GM18868 (cell line): Measurements from ENCODE around the gene JHY.

Experiments used
- ATAC-seq: cut with Tn5 transposase; IDR thresholded peaks from one replicate; pipeline ENCODE4 v1.9.1; 2021; ENCODE audit warnings: mild to moderate bottlenecking, moderate library complexity; ENCODE audit not compliant: unreplicated experiment

Gene JHY

GRCh38 chr11:122937983-122938382, 55.4 kb downstream of the JHY start:
- ATAC-seq, result no peak

- no peak for ATAC-seq
Measured at GRCh38 chr11:122938557-122938956, 56.0 kb downstream of the JHY start.

- ATAC-seq, result no peak
Measured at GRCh38 chr11:122951211-122951610, 68.7 kb downstream of the JHY start.

- ATAC-seq, result no peak
Measured at GRCh38 chr11:122954455-122954854, 71.9 kb downstream of the JHY start.

- no peak for ATAC-seq
Measured at GRCh38 chr11:122963961-122964360, 81.4 kb downstream of the JHY start.

- no peak for ATAC-seq
Measured at GRCh38 chr11:122976061-122976733, 93.6 kb downstream of the JHY start.

- no peak for ATAC-seq
Measured at GRCh38 chr11:122976734-122977469, 94.3 kb downstream of the JHY start.

GRCh38 chr11:122977470-122978298, 95.1 kb downstream of the JHY start:
- no peak for ATAC-seq

- ATAC-seq, result no peak
Measured at GRCh38 chr11:122978299-122978620, 95.7 kb downstream of the JHY start.

GRCh38 chr11:122979103-122979814, 96.7 kb downstream of the JHY start:
- ATAC-seq, result no peak

- no peak for ATAC-seq
Measured at GRCh38 chr11:122979815-122980595, 97.4 kb downstream of the JHY start.

- ATAC-seq, result no peak
Measured at GRCh38 chr11:122981388-122982264, 99.1 kb downstream of the JHY start, which contains the start of gene BSX. Gene BSX (minus strand): TSS chr11:122981834. CDS start chr11:122981671, 163 bp downstream.

- no peak for ATAC-seq
Measured at GRCh38 chr11:122983438-122984185, 101.1 kb downstream of the JHY start.

GRCh38 chr11:122984186-122985011, 101.8 kb downstream of the JHY start:
- ATAC-seq, result no peak

GRCh38 chr11:122995526-122995925, 113.0 kb downstream of the JHY start:
- ATAC-seq, result no peak

GRCh38 chr11:122998727-122999366, 116.3 kb downstream of the JHY start:
- ATAC-seq, result no peak

- no peak for ATAC-seq
Measured at GRCh38 chr11:123000721-123001120, 118.2 kb downstream of the JHY start.
